Thyroid gland (tissue), 4 donors: ENCODE results near the gene CMTR1. TPM values are rescaled to one million over a fixed set of nuclear protein-coding genes. Genes with fewer than 3 reads are reported as not detected.

ENCODE experiments used
- DNase-seq, 2 donors: peaks; one replicate each; pipeline ENCODE4 v3.0.0-alpha.2; 2019
- H3K27ac ChIP-seq, 3 donors: fragments of 200-600 bp; sonication (generic); 1 replicate in 2 of 3; 2 replicates in 1 of 3; pipeline ENCODE4 v1.5.1; 2016 to 2019; ENCODE audit warnings: mild to moderate bottlenecking in 1 of 3, moderate library complexity in 1 of 3
- H3K27me3 ChIP-seq: fragments of 200-600 bp; sonication (generic); one replicate; pipeline ENCODE4 v1.5.1; 2019
- H3K36me3 ChIP-seq, 2 donors: fragments of 200-600 bp; sonication (generic); one replicate each; pipeline ENCODE4 v1.5.1; 2016 to 2019
- H3K4me1 ChIP-seq, 2 donors: fragments of 200-600 bp; sonication (generic); one replicate each; pipeline ENCODE4 v1.5.1; 2017 to 2019
- H3K4me3 ChIP-seq, 3 donors: fragments of 200-600 bp; sonication (generic); replicated peaks in 1 of 3; 1 replicate in 2 of 3; 2 replicates in 1 of 3; pipeline ENCODE4 v1.5.1; 2016; ENCODE audit warnings: mild to moderate bottlenecking in 1 of 3
- H3K9me3 ChIP-seq: fragments of 200-600 bp; sonication (generic); one replicate; pipeline ENCODE4 v1.5.1; 2017
- CTCF ChIP-seq, 6 experiments: fragments of 200-600 bp in 3 of 6; fragments of 450-650 bp in 3 of 6; sonication (generic) in 3 of 6; IDR thresholded peaks; one replicate each; pipeline ENCODE4 v1.5.1; 2016 to 2019; ENCODE audit warnings: antibody characterized with exemption in 6 of 6, mild to moderate bottlenecking in 2 of 6, inconsistent platforms in 1 of 6, moderate library complexity in 1 of 6
- POLR2A ChIP-seq, 2 donors: fragments of 450-650 bp; IDR thresholded peaks; one replicate each; pipeline ENCODE4 v1.6.1; 2017; ENCODE audit warnings: antibody characterized with exemption in 2 of 2, mild to moderate bottlenecking in 2 of 2, moderate library complexity in 1 of 2
- WGBS, 2 donors: methylation state at CpG; one replicate each; pipeline ENCODE4 v1.1.5; 2017; 5-methylcytosine and 5-hydroxymethylcytosine counted together
- intact Hi-C: fragments of 100-400 bp; cut with DNase I; formaldehyde crosslinking; loops from one replicate; pipeline ENCODE4 v1.15.1; 2023
- total RNA-seq, 4 donors: library from RNA; depleted of rRNA; stranded (reverse); fragments of >200 nt; gene quantifications; one replicate each; pipeline ENCODE4 v1.2.3, GENCODE V29; 2016

The CMTR1 gene
- total RNA-seq, 4 donors from 2014 or later, result 29.3 to 41.5 (median 33.1) TPM

GRCh38 chr6:37518116-37518515 lies 85.1 kb downstream of the CMTR1 start:
- intact Hi-C loops, result no loop called here
- H3K36me3 ChIP-seq, result no peaks in the 10 kb centered on the region
- no peaks in the 10 kb centered on the region for H3K9me3 ChIP-seq
- H3K4me3 ChIP-seq, result no peak overlapping the region
- H3K4me1 ChIP-seq, result peaks cover 9 to 11% of the 10 kb centered on the region in 2 donors
- WGBS, 2 donors, result 80 to 81% methylated on average over 3 to 6 of the region's 6 CpGs
- H3K27ac ChIP-seq, result no peak overlapping the region
- TF ChIP-seq POLR2A (IDR thresholded peaks at IDR 0.05), result no peak
- no peak for TF ChIP-seq CTCF (IDR thresholded peaks at IDR 0.05)
- H3K27me3 ChIP-seq, result no peaks in the 10 kb centered on the region
- no peak for DNase-seq

- H3K4me1 ChIP-seq, result peaks cover 9 to 11% of the 10 kb centered on the region in 2 donors
- no peak for DNase-seq
- no peak for TF ChIP-seq CTCF (IDR thresholded peaks at IDR 0.05)
- TF ChIP-seq POLR2A (IDR thresholded peaks at IDR 0.05), result no peak
- no peaks in the 10 kb centered on the region for H3K9me3 ChIP-seq
- no peaks in the 10 kb centered on the region for H3K27me3 ChIP-seq
- H3K4me3 ChIP-seq, result no peak overlapping the region
- 90 to 98% methylated on average over 5 of the region's 5 CpGs for WGBS, 2 donors
- intact Hi-C loops, result no loop called here
- H3K27ac ChIP-seq, result no peak overlapping the region
- H3K36me3 ChIP-seq, result no peaks in the 10 kb centered on the region
Observed at GRCh38 chr6:37519461-37519860, 86.4 kb downstream of the CMTR1 start.

GRCh38 chr6:37520926-37521325 lies 87.9 kb downstream of the CMTR1 start:
- no peak for DNase-seq
- Histone ChIP-seq H3K4me1 (peaks cover 5 to 6% of the 10 kb centered on the region in 2 donors), H3K36me3 (no peaks in the 10 kb centered on the region), H3K4me3 (no peak overlapping the region), H3K9me3 (no peaks in the 10 kb centered on the region), H3K27ac (no peak overlapping the region), H3K27me3 (no peaks in the 10 kb centered on the region)
- 76 to 80% methylated on average over 6 of the region's 6 CpGs for WGBS, 2 donors
- intact Hi-C loops, result no loop called here
- TF ChIP-seq CTCF (IDR thresholded peaks at IDR 0.05) (no peak), POLR2A (IDR thresholded peaks at IDR 0.05) (no peak)

- H3K9me3 ChIP-seq, result no peaks in the 10 kb centered on the region
- WGBS, 2 donors, result 75 to 77% methylated on average over 4 of the region's 4 CpGs
- intact Hi-C loops, result no loop called here
Observed at GRCh38 chr6:37521674-37522073, 88.7 kb downstream of the CMTR1 start.

GRCh38 chr6:37522836-37523235 lies 89.8 kb downstream of the CMTR1 start:
- H3K27ac ChIP-seq, result no peak overlapping the region
- TF ChIP-seq CTCF (IDR thresholded peaks at IDR 0.05), result no peak
- no peak for TF ChIP-seq POLR2A (IDR thresholded peaks at IDR 0.05)
- no peaks in the 10 kb centered on the region for H3K36me3 ChIP-seq
- no peaks in the 10 kb centered on the region for H3K27me3 ChIP-seq
- H3K4me1 ChIP-seq, result no peaks in the 10 kb centered on the region
- no peaks in the 10 kb centered on the region for H3K9me3 ChIP-seq
- 59 to 64% methylated on average over 2 to 3 of the region's 3 CpGs for WGBS, 2 donors
- intact Hi-C loops, result no loop called here
- H3K4me3 ChIP-seq, result no peak overlapping the region
- DNase-seq, result no peak

More at GRCh38 chr6:37521674-37522073, 88.7 kb downstream of the CMTR1 start:
- Histone ChIP-seq H3K4me1 (no peaks in the 10 kb centered on the region), H3K27ac (no peak overlapping the region), H3K27me3 (no peaks in the 10 kb centered on the region), H3K36me3 (no peaks in the 10 kb centered on the region), H3K4me3 (no peak overlapping the region)
- no peak for DNase-seq
- no peak for TF ChIP-seq POLR2A (IDR thresholded peaks at IDR 0.05)
- no peak for TF ChIP-seq CTCF (IDR thresholded peaks at IDR 0.05)
